Hematopoietic multipotent progenitor cell treated with erythropoietin and hydrocortisone succinate and interleukin-3 and kit ligand, for 17 days (in vitro differentiated cells): ENCODE data around the gene IGFBP6.

Experiments
- DNase-seq: peaks from one replicate; pipeline ENCODE4 v3.0.0-alpha.2; 2015; ENCODE audit warnings: low spot score

IGFBP6 gene, protein sequence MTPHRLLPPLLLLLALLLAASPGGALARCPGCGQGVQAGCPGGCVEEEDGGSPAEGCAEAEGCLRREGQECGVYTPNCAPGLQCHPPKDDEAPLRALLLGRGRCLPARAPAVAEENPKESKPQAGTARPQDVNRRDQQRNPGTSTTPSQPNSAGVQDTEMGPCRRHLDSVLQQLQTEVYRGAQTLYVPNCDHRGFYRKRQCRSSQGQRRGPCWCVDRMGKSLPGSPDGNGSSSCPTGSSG

DNA sequence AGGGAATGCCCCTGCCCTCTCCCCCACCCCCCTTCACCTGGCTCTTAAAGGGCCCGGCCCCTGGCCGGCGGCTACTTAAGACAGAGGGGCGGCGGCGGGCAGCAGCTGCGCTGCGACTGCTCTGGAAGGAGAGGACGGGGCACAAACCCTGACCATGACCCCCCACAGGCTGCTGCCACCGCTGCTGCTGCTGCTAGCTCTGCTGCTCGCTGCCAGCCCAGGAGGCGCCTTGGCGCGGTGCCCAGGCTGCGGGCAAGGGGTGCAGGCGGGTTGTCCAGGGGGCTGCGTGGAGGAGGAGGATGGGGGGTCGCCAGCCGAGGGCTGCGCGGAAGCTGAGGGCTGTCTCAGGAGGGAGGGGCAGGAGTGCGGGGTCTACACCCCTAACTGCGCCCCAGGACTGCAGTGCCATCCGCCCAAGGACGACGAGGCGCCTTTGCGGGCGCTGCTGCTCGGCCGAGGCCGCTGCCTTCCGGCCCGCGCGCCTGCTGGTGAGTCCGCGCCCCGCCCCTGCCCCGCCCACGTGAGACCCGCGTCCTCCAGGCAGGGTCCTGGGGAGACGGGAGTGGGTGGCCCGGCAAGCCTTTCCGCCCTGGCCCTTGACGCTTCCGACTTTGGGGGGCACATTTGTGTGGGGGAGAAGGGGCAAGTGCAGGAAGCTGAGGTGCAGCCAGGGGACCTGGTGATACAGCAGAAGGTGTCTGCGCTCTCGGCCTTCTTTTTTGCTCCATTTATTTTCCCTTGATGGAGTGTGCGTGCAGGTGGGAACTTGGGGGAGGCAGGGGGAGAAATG is at the start of gene IGFBP6:
Gene IGFBP6 (plus strand): TSS at position 104 of the 790 bp plus-strand sequence. CDS start 51 bp downstream, at position 155.
- DNase-seq = no peak

DNA sequence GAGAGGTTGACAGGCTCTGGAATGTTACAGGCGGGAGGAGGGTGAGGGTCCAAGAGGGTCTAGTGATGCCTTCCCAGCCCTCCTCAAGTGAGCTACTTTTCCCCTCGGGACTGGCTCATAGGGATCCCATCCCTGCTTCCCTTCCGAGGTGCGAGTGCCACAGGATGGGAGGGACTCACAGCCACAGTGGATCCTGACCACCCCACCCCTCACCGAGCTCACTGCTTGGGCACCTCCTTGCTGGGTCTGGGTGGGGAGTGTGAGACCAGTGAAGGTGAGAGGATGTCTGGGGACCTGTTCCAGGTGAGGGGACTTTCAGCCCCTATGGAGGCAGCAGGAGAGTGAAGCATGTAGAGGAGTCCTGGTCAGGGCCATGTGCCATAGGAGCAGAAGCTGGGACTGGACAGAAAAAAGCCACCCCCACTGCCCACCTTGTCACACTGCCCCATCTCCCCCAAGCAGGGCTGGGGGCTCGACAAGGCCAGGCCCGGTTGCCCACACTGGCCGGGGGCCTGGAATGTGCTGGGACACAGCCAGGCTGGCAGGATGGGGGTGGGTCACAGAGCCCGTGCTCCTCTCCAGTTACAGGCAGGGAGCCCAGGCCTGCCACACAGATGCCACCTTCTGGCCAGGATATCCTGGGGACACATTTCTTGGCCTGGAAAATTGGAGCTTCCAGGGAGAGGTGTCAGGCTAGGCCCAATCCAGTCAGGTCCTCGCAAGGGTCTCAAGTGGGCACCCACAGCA is 49.3 kb upstream of the IGFBP6 start:
- DNase-seq = no peak

DNA sequence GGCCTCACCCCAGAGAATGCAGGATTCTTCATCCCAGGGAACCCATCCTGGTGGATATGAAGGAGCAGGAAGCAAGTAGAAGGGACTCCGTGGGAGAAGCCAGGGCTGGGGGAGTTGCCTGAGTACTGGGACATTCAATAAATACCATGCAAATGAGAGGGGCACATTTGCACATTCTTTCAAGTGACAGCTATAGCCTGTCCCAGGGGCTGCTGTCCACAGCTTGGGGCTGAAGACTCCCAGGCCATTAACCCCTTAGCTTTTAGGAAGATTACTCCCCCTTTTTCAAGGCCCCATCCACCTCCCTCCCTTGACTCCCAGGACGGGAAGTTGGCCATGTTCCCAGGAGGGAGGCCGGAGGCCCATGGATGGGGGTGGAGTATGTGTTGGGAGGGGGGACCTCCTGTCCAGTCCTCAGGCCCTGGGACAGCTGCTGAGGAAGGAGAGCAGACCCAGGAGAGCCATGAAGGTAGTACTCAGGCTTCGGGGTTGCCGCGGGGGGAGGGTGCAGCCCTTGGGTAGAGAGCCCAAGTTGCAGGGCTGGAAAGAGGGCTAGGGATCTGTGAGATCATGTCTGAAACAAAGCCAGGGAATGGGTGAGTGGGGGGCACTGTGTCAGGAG is 48.6 kb upstream of the IGFBP6 start:
- DNase-seq = no peak

DNA sequence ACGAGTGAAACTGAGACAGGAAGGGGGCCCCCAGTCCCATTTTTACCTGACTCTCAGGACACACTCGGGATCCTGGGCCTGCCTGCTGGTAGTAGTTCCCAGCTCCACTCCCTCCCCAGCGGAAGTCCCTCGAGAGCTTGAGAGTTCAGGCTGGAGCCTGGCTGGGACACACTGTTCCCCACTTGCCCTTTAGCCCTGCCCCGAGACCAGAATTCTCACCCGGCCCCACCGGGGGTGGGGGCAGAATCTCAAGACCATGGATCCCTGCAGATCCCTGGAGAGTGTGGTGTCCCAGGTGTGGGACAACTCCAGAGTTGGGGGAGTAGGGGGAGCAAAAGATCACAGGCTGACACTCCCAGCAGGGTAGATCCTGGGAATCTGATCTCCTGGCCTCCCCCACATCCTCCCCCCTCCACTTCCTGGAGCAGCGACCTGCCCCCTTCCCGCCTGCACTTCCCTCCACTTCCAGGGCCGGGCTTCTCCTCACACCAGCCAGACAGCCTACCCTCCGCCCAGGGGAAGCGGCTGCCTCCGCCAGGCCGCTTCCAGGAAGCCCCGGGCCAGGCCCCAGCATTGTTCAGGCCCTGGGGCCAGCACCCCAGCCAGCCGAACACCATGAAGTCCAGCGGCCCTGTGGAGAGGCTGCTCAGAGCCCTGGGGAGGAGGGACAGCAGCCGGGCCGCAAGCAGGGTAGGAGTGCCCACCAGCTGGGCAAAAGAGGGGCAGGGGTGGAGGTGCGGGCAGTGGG is 47.7 kb upstream of the IGFBP6 start, which contains the start of gene TNS2:
Gene TNS2 (plus strand): TSS at position 495 of the 748 bp plus-strand sequence. CDS start 121 bp downstream, at position 616.
- DNase-seq = no peak

DNA sequence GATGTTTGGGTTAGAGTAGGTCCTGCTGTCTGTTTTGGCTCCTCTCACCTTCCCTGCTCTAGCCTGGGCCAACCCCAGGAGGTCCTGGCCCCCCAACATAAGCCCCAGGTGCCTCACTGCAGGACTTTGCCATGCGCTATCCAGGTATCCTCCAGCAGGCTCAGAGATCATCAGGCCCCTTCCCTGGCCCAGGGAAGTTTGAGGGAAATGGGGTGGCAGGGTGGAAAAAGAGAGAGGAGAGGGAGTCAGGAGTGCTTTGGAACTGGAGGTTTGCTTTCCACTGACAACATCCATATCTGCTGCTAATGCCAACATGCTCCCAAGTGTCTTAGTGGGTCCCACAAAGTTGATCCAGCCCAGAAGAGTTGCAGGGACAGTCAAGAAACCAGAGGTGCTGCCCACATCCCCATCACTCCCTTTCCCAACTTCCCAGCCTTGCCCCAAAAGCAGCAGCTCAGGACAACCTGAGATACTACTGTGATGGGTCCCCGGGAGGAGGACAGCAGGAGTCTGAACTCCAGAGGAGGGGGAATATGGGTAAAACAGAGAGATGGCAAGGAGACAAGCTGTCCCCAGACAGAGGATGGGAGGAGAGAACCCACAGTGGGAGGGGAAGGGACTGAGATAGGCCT is 46.9 kb upstream of the IGFBP6 start:
- DNase-seq = no peak

DNA sequence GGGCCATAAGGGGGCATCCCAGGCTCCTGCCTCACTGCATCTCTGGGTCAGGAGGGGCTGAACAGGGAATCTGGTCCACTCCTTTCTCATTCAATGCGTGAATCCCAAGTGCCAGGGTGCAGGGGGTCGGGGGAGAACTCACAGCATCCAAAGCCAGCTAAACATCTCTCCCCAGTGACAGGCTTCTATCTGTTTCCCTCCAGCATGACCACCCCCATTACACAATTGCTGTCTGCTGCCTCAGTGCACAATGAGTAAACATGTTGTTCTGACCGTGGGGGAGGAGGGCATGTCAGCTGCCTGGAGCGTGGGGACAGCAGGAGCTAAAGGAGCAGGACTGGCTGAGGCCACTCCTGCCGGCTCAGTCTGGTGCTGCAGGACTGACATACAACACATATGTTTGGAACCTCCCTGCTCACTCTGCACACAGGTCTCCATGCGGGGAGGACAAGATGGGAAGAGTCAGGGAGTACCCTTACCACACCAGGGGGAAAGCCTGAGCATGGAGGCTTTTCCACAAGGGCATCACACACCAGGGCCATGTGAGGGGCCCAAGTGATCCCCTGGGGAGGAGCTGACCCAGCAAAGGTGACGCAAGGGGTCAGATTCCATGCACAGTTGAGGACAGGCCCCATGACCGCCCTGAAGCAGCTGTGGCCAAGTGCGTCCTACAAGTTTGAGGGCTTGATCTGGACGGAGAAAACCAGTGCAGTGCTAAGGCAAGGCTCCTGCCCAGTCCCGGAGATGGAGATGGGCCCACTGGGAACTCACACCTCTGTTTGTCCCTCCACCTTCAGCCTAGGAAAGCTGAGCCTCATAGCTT is 46.2 kb upstream of the IGFBP6 start:
- DNase-seq = no peak

DNA sequence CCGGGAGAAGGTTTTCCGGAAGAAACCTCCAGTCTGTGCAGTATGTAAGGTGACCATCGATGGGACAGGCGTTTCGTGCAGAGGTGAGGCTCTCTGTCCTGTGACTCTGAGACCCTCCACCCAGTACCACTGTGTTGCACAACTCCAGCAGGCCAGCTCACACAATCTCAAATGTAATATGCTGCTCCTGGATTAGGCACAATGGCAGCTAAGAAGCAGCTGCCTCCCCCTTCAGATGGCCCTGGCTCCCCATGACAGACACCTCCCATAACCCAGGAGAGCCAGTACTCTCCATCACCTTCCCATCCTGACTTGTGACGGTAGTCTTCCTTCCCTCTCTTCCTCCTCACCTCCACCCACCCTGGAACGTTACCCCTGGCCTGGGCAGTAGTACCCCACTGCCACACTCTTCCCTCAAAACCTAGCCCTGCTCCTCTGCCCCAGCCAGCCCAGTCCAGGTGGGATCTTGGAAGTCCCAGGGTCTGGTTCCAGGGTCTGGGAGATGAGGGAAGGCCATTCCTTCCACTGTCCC is 45.5 kb upstream of the IGFBP6 start:
- DNase-seq = no peak

DNA sequence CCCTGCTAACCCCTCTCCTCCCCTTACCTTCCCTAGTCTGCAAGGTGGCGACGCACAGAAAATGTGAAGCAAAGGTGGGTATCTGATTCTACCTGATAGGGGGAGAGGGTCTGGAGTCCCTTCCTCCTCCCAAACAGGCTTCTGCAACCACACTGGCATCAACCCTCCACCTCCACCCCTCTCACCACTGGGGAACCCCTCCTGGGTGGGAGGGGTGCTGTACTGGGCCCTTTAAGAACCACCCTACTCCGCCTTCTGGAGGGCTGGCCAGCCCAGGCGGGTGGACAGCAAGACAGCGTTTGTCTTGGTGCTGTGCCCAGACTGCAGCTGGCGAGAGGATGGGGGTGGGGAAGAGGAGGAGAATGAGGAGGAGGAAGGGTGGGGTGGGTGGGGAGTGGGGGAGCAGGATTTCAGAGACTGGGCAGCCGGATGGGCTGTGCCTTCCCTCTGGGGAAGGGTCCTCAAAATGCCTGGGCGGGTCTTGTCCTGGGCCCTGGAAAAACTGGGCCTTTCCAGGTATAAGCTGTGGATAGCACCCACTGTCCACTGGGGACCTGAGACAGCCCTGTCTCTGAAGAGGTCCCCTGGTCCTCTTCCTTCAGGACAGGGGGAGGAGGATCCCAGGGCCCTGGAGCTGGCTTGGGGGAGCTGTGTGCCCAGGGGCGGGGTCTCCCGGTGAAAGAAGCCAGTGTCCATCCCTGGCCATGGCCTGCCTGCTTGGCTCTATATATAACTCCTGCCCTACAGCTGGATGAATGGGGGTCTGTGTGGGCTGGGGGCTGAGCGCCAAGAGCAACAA is 44.8 kb upstream of the IGFBP6 start:
- no peak for DNase-seq

DNA sequence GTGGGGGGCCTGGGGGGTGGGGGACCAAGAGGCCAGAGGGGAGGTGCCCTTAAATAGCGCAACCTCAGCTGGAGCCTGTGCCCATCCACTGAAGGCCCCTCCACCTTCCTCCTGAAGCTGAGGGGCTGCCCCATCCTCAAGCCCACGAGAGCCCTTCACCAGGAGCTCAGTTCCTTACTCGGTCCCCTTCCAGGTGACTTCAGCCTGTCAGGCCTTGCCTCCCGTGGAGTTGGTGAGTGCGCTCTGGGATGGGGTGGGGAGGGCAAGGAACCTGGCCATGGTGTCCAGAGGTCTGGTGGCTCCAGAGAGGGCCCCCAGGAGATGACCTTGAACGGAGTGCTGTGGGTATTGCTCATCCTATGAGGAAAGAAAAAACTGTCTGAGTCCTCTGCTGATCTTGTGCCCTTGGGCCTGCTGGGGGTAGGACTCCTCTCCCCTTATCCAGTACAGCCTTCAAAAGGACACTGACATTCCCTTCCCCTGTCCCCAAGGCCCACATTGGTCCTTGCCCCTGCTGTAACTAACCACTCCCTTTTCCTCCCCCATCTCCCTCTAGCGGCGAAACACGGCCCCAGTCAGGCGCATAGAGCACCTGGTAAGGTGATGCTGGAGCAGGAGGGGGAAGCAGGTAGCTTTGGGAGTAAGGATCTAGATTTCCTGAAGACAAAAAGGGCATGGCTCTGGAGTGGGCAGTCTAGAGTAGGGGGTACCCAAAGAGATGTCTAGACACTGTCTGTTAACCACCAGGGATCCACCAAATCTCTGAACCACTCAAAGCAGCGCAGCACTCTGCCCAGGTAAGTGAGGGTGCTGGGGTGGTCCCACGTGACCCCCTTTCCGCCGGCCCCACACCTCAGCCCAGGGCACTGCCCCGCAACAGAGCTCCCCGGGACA is 44.0 kb upstream of the IGFBP6 start:
- DNase-seq = peak; percentile 58

DNA sequence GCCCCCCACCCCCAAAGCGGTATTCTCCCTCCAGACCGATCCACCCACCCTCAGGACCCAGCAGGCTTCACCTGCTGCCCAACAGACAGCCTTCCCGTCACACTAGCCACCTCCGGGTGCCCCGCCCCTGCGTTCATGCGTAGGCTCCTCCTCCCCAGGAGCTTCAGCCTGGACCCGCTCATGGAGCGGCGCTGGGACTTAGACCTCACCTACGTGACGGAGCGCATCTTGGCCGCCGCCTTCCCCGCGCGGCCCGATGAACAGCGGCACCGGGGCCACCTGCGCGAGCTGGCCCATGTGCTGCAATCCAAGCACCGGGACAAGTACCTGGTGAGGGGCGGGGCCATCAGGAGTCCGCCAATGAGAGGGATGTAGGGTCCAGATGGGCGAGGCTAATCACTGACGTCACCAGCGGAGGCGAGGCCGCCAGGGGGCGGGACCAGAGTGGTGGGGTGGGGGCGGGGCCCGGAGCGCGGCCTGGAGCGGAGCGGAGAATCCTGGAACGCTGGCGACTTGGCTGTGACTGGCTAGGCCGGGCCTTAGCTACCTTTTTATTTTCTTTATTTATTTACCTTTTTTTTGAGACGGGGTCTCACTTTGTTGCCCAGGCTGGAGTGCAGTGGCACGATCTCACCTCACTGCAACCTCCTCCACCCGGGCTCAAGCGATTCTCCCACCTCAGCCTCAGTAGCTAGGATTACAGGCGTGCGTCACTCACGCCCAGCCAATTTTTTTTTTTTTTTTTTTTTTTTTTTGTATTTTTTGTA is 43.2 kb upstream of the IGFBP6 start:
- DNase-seq = peak; percentile 95

DNA sequence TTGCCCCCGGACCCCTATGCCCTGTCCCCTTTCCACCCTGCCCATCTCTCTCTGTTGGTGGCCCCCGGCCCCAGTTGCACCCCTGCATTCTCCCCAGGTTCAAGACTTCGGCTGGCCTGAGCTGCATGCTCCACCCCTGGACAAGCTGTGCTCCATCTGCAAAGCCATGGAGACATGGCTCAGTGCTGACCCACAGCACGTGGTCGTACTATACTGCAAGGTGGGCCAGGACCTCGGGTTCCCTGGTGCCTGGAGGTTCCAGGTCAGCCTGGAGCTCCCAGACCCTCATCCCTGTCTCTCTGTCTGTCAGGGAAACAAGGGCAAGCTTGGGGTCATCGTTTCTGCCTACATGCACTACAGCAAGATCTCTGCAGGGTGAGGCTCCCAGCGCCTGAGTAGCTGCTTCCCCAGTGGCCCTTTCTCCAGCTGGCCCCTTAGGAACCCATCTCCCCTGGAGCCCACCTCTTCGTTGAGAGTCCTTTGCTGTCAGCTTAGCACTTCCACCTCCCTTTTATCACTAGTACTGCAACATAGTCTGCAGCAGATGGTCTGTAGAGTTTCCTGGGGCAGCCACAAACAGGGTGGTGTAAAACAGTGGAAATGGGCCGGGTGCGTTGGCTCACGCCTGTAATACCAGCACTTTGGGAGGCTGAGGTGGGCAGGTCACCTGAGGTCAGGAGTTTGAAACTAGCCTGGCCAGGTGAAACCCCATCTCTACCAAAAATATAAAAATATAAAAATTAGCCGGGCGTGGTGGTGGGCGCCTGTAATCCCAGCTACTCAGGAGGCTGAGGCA is 41.8 kb upstream of the IGFBP6 start:
- no peak for DNase-seq

DNA sequence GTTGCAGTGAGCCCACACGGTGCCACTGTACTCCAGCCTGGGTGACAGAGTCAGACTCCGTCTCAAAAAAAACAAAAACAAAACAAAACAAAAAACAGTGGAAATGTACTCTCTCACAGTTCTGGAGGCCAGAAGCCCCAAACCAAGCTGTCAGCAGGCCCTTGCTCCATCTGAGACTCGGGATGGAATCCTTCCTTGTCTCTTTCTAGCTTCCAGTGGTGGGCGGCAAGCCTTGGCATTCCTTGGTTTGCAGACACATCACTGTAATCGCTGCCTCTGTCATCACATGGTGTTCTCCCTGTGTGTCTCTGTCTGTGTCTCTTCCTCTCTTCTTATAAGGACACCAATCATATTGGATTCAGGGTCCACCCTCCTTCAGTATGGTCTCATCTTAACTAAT is 41.2 kb upstream of the IGFBP6 start:
- DNase-seq = no peak

DNA sequence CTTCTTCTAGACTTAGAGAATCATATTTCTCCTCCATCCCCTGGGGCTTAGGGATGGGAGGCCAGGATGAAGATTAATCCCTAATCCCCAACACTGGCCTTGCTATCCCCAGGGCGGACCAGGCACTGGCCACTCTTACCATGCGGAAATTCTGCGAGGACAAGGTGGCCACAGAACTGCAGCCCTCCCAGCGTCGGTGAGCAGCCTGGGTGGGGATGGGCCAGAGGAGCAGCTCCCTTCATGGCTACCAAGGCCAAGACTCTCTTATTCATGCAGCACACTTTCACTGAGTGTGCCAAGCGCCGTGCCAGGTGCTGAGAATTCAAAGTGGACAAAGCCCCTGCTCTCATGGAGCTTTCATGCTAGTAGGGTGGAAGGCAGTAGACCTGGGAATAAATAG is 40.6 kb upstream of the IGFBP6 start:
- no peak for DNase-seq

DNA sequence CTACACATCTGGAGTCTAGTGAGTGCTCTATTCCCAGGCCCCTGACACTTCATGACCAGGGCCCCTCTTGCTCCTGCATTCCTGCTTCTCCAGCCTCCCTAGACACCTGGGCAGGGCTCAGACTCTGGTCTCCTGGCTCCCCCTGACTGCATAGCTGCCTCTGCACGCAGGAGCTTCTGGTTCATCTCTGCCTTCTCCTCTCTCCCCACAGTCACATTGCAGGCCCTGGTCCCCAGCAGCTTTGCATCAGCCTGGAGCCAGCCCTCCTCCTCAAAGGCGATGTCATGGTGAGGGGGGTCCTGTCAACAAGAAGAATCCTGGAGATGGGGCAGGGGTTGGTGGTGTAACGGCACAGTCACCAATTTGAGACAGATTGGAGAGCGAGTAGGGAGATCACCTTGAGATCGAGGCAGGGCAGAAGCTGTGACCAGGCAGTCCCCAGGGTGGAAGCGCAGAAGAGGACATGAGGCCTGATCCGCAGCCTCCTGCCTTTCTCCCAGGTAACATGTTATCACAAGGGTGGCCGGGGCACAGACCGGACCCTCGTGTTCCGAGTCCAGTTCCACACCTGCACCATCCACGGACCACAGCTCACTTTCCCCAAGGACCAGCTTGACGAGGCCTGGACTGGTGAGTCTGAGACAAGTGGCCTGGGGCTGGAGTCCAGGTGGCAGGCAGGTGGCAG is 39.5 kb upstream of the IGFBP6 start:
- no peak for DNase-seq

DNA sequence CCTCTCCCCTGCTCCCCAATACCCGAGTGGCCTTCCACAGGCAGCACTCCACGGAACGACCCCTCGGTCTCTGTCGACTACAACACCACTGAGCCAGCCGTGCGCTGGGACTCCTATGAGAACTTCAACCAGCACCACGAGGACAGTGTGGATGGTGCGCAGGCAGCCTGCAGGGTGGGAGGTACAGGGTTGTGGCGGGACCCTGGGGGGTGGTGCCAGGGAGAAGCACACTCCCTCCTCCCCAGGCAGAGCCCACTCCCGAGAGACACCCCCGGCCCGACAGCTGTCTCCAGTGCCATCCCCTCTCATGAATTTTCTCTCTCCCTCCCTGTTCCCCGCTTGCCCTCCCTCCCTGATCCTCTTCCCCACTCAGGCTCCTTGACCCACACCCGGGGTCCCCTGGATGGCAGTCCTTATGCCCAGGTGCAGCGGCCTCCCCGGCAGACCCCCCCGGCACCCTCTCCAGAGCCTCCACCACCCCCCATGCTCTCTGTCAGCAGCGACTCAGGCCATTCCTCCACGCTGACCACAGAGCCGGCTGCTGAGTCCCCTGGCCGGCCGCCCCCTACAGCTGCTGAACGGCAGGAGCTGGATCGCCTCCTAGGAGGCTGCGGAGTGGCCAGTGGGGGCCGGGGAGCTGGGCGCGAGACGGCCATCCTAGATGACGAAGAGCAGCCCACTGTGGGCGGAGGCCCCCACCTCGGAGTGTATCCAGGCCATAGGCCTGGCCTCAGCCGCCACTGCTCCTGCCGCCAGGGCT is 38.6 kb upstream of the IGFBP6 start:
- DNase-seq = no peak
